Keratinocyte (primary cell): ENCODE data around the gene PPFIA1.
"Not testable (repeated sequence)": the region's sequence is repeated elsewhere in the genome, so short reads cannot be mapped to it uniquely, and the experiment has no call there.

Experiments used
- CTCF ChIP-seq, 3 experiments: IDR thresholded peaks in 1 of 3; conservative IDR thresholded peaks in 1 of 3; optimal IDR thresholded peaks in 1 of 3; 2 replicates in 2 of 3; 3 replicates in 1 of 3; pipeline versions ENCODE3 to v1.5.1; 2011; ENCODE audit warnings: low read length in 3 of 3, mild to moderate bottlenecking in 3 of 3, moderate library complexity in 2 of 3, control low read depth in 1 of 3, inconsistent platforms in 1 of 3; ENCODE audit not compliant: insufficient read depth in 2 of 3; ENCODE audit errors: extremely low read depth in 1 of 3
- EZH2 ChIP-seq: IDR thresholded peaks from one replicate; pipeline ENCODE4 v1.6.1; 2012; ENCODE audit warnings: inconsistent platforms, mild to moderate bottlenecking, low read length, moderate library complexity

GRCh38 chr11:70331320-70331843 is 60.9 kb downstream of the PPFIA1 start:
- TF ChIP-seq CTCF (optimal IDR thresholded peaks at IDR 0.05 in 1 of 3, IDR thresholded peaks at IDR 0.05 in 1 of 3, conservative IDR thresholded peaks at IDR 0.05 in 1 of 3; ENCODE audit: extremely low read depth in 1 of 3, insufficient read depth in 2 of 3, low read length in 3 of 3); EZH2: not testable (repeated sequence)
